Adrenal gland (tissue), 12 donors: Measurements from ENCODE around the gene CNPY2. TPM values are rescaled to one million over a fixed set of nuclear protein-coding genes. Genes with fewer than 3 reads are reported as not detected.
"Not testable (repeated sequence)": the region's sequence is repeated elsewhere in the genome, so short reads cannot be mapped to it uniquely, and the experiment has no call there.

Source experiments
- DNase-seq, 7 donors: peaks; one replicate each; pipeline ENCODE4 v3.0.0-alpha.2; 2019 to 2020
- H3K27ac ChIP-seq, 5 donors: fragments of 200-600 bp; sonication (generic) in 4 of 5; 1 replicate in 3 of 5; 2 replicates in 2 of 5; pipeline versions ENCODE4 v1.5.1 to v1.8.0; 2016 to 2020; ENCODE audit warnings: mild to moderate bottlenecking in 1 of 5
- H3K27me3 ChIP-seq: fragments of 200-600 bp; 2 replicates; pipeline ENCODE4 v1.8.0; 2021
- H3K36me3 ChIP-seq, 2 donors: fragments of 200-600 bp; replicated peaks in 1 of 2; 1 replicate in 1 of 2; 2 replicates in 1 of 2; pipeline versions ENCODE4 v1.5.1 to v1.8.0; 2018 to 2022
- H3K4me1 ChIP-seq, 2 donors: fragments of 200-600 bp; replicated peaks in 1 of 2; 1 replicate in 1 of 2; 2 replicates in 1 of 2; pipeline versions ENCODE4 v1.5.1 to v1.8.0; 2018 to 2021
- H3K4me3 ChIP-seq, 4 donors: fragments of 200-600 bp; sonication (generic) in 3 of 4; one replicate each; pipeline ENCODE4 v1.5.1; 2016 to 2018
- H3K9me3 ChIP-seq, 3 donors: fragments of 200-600 bp; sonication (generic) in 1 of 3; replicated peaks in 1 of 3; 1 replicate in 2 of 3; 2 replicates in 1 of 3; pipeline versions ENCODE4 v1.5.1 to v1.8.0; 2016 to 2021
- POLR2A ChIP-seq, 2 donors: fragments of 450-650 bp; IDR thresholded peaks; one replicate each; pipeline ENCODE4 v1.6.1; 2017; ENCODE audit warnings: antibody characterized with exemption in 2 of 2, mild to moderate bottlenecking in 2 of 2, moderate library complexity in 1 of 2
- WGBS, 4 donors: extraction: QIAGEN DNeasy Blood & Tissue Kit in 2 of 4; methylation state at CpG; one replicate each; pipeline versions ENCODE4 v1.1.5 to v1.1.7; 2013 to 2017; 5-methylcytosine and 5-hydroxymethylcytosine counted together
- intact Hi-C, 2 donors: fragments of 100-400 bp; cut with DNase I; formaldehyde crosslinking; loops; one replicate each; pipeline versions ENCODE4 v1.14.1 to v1.15.0; 2022 to 2023
- polyA plus RNA-seq, 3 donors: library from polyadenylated mRNA; stranded (reverse); fragments of 200-250 nt in 2 of 3; fragments of 350-450 nt in 1 of 3; fragmentation: Illumina TruSeq in 1 of 3; extraction: RNeasy Lipid Tissue Mini Kit (QIAGEN cat#74804) in 1 of 3; gene quantifications; one replicate each; pipeline ENCODE4 v1.2.3, GENCODE V29; 2013 to 2014
- total RNA-seq, 9 donors: library from RNA; depleted of rRNA in 4 of 9; stranded (reverse); fragments of >200 nt in 4 of 9; fragments of 120-200 nt in 1 of 9; fragmentation: NEBNext Ultra II Directional in 1 of 9; extraction: Animal tissue kit (Norgen Biotek cat#: 25700) in 1 of 9; gene quantifications; one replicate each; pipeline versions ENCODE4 v1.1.0 to v1.2.4, GENCODE V29; 2013 to 2023
- TF ChIP-seq, protein P1 (sequence below), 6 experiments: fragments of 450-650 bp in 4 of 6; fragments of 200-600 bp in 2 of 6; sonication (generic) in 1 of 6; IDR thresholded peaks; 1 replicate in 5 of 6; 2 replicates in 1 of 6; pipeline versions ENCODE4 v1.5.1 to v1.8.0; 2016 to 2021; ENCODE audit warnings: antibody characterized with exemption in 6 of 6, mild to moderate bottlenecking in 2 of 6, moderate library complexity in 1 of 6
- donor health status: healthy with polysubstance abuse.
- donor health status: Bipolar disorder and iron deficiency.
- donor health status: DM: yes; HTN: yes; CAD: no.
- donor health status: DM: no; HTN: no; CAD: no.
- donor health status: DM: no; HTN: no; CAD: no.
- donor health status: DM: yes; HTN: yes; CAD: no.

CNPY2 gene
- total and polyA plus RNA-seq, 12 donors = 103 to 192 (median 149) TPM

DNA sequence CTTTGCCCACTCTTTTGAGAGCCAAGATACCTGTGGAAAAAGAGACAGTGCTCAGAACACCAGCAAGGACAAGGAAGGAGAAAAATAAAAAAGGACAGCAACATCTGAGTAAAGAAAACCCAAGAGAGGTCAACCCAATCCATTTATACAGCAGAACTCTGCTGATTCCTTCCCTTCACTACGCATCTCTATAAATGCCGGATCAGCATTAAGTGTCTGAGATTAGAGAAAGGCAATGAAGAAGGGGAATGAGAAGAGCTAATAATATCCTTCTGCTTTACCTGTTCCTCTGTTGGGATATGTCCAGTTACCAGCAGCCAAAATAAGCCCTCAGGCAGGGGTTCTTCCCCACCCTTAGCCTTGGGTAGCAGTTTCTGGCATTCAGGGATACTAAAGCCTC is 33.2 kb downstream of the CNPY2 start:
- peaks cover 0 to 85% of the 10 kb centered on the region in 2 donors for H3K36me3 ChIP-seq
- no peak for TF ChIP-seq POLR2A (IDR thresholded peaks at IDR 0.05)
- TF ChIP-seq, protein P1, sequence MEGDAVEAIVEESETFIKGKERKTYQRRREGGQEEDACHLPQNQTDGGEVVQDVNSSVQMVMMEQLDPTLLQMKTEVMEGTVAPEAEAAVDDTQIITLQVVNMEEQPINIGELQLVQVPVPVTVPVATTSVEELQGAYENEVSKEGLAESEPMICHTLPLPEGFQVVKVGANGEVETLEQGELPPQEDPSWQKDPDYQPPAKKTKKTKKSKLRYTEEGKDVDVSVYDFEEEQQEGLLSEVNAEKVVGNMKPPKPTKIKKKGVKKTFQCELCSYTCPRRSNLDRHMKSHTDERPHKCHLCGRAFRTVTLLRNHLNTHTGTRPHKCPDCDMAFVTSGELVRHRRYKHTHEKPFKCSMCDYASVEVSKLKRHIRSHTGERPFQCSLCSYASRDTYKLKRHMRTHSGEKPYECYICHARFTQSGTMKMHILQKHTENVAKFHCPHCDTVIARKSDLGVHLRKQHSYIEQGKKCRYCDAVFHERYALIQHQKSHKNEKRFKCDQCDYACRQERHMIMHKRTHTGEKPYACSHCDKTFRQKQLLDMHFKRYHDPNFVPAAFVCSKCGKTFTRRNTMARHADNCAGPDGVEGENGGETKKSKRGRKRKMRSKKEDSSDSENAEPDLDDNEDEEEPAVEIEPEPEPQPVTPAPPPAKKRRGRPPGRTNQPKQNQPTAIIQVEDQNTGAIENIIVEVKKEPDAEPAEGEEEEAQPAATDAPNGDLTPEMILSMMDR (IDR thresholded peaks at IDR 0.05) = no peak
- intact Hi-C loops = no loop called here

DNA sequence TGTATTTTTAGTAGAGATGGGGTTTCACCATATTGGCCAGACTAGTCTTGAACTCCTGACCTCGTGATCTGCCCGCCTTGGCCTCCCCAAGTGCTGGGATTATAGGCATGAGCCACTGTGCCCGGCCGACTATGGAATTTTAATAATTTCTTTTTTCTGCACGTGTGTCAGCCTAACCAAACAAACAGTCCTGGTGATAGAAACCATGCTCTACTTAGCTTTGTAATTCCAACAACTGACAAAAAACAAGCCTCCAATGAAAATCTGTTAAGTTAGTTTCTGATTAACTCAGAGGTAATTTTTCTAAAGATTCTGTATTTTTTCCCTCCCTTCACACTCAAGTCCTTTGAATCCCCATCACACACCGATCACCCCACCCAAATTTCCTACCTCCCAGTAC is 33.8 kb downstream of the CNPY2 start:
- no peak overlapping the region for H3K4me3 ChIP-seq
- peak overlapping the region in 1 of 5 donors; percentile 8 for H3K27ac ChIP-seq
- no peaks in the 10 kb centered on the region for H3K27me3 ChIP-seq
- TF ChIP-seq POLR2A (IDR thresholded peaks at IDR 0.05) = no peak
- TF ChIP-seq, protein P1 (IDR thresholded peaks at IDR 0.05) = no peak
- peaks cover 0 to 88% of the 10 kb centered on the region in 2 donors for H3K36me3 ChIP-seq
- DNase-seq = no peak
- intact Hi-C loops = no loop called here
- peaks cover 4 to 14% of the 10 kb centered on the region in 2 donors for H3K4me1 ChIP-seq
- no peaks in the 10 kb centered on the region for H3K9me3 ChIP-seq
- WGBS, 4 donors = 87 to 93% (median 91%) methylated on average over 6 of the region's 6 CpGs

More for the DNA sequence above, 33.2 kb downstream of the CNPY2 start:
- Histone ChIP-seq H3K9me3 (no peaks in the 10 kb centered on the region), H3K27me3 (no peaks in the 10 kb centered on the region), H3K4me3 (no peak overlapping the region), H3K27ac (peak overlapping the region in 2 of 5 donors; percentile 8 to 52), H3K4me1 (peaks cover 6 to 20% of the 10 kb centered on the region in 2 donors)
- no peak for DNase-seq
- 83 to 94% (median 89%) methylated on average over 2 of the region's 2 CpGs for WGBS, 4 donors

DNA sequence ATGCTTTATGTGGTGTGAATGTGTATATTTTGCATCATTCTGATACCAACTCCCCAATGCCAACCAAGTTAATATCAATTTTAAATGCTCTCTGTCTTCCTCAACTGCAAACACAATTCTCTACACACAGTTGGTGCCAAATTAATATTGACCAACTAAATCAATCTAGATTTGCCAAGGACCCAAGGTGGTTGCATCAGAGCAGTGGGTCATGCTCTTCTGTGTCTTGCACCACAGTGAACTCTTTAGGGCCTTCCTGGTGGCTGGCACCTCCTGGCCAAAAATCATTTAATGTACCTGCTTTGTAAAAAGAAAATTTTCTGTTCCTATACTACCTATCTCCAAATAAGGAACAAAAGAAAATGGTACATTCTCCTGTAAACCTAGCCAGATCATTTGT is 34.9 kb downstream of the CNPY2 start:
- Histone ChIP-seq H3K4me3 (no peak overlapping the region), H3K27ac (no peak overlapping the region), H3K27me3 (no peaks in the 10 kb centered on the region), H3K9me3 (no peaks in the 10 kb centered on the region), H3K4me1 (peaks cover 0 to 2% of the 10 kb centered on the region in 2 donors), H3K36me3 (peaks cover 0 to 95% of the 10 kb centered on the region in 2 donors)
- intact Hi-C loops = no loop called here
- DNase-seq = peak in 1 of 7 donors; percentile 56
- no peak for TF ChIP-seq POLR2A (IDR thresholded peaks at IDR 0.05)

- no peak for DNase-seq
- H3K4me3 ChIP-seq = no peak overlapping the region
- peaks cover 0 to 96% of the 10 kb centered on the region in 2 donors for H3K36me3 ChIP-seq
- 88 to 99% (median 93%) methylated on average over 3 of the region's 3 CpGs for WGBS, 4 donors
- no peaks in the 10 kb centered on the region for H3K4me1 ChIP-seq
- no peak overlapping the region for H3K27ac ChIP-seq
- H3K27me3 ChIP-seq = no peaks in the 10 kb centered on the region
- no peaks in the 10 kb centered on the region for H3K9me3 ChIP-seq
- no peak for TF ChIP-seq POLR2A (IDR thresholded peaks at IDR 0.05)
- TF ChIP-seq, protein P1 (IDR thresholded peaks at IDR 0.05) = no peak
- intact Hi-C loops = no loop called here
Observed at GRCh38 chr12:56278905-56279304, 36.9 kb downstream of the CNPY2 start.

DNA sequence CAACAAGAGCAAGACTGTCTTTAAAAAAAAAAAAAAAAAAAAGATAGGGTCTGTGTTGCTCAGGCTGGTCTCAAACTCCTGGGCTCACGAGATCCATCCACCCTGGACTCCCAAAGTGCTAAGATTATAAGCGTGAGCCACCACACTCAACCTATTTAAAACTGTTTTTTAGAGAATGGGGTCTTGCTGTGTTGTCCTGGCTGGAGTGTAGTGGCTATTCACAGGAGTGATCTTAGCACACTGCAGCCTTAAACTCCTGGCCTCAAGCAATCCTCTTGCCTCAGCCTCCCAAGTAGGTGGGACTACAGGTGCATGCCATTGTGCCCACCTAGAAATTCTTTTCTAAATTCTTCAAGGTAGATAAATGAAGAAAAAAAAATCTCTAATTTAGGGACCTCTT is 41.5 kb downstream of the CNPY2 start:
- H3K36me3 ChIP-seq = peaks cover 0 to 92% of the 10 kb centered on the region in 2 donors
- H3K27ac ChIP-seq = no peak overlapping the region
- 89 to 100% (median 94%) methylated on average over 2 of the region's 2 CpGs for WGBS, 4 donors
- DNase-seq = no peak
- intact Hi-C loops = no loop called here
- H3K27me3 ChIP-seq = no peaks in the 10 kb centered on the region
- no peaks in the 10 kb centered on the region for H3K9me3 ChIP-seq
- TF ChIP-seq, protein P1 (IDR thresholded peaks at IDR 0.05) = no peak
- no peak overlapping the region for H3K4me3 ChIP-seq
- peaks cover 9% of the 10 kb centered on the region in 2 donors for H3K4me1 ChIP-seq

GRCh38 chr12:56272468-56272867 is 43.3 kb downstream of the CNPY2 start:
- H3K36me3 ChIP-seq = peaks cover 0 to 74% of the 10 kb centered on the region in 2 donors
- H3K4me3 ChIP-seq, intact Hi-C loops, DNase-seq, H3K27me3 ChIP-seq, H3K9me3 ChIP-seq, H3K27ac ChIP-seq: not testable (repeated sequence)
- H3K4me1 ChIP-seq = peaks cover 14 to 16% of the 10 kb centered on the region in 2 donors
- WGBS, 4 donors = 84 to 89% (median 87%) methylated on average over 2 of the region's 2 CpGs
